Ishikawa (cell line): ENCODE data around the gene LMF1.

Experiments
- CEBPB ChIP-seq: IDR thresholded peaks from 2 replicates; pipeline ENCODE4 v1.6.1; 2012
- CREB1 ChIP-seq: IDR thresholded peaks from 2 replicates; pipeline ENCODE4 v1.6.1; 2012; ENCODE audit warnings: low read depth
- EP300 ChIP-seq: IDR thresholded peaks from 2 replicates; pipeline ENCODE4 v1.6.1; 2012; ENCODE audit warnings: borderline replicate concordance
- FOXM1 ChIP-seq: IDR thresholded peaks from 2 replicates; pipeline ENCODE4 v1.6.1; 2012; ENCODE audit warnings: low read depth, borderline replicate concordance
- MAX ChIP-seq: IDR thresholded peaks from 2 replicates; pipeline ENCODE4 v1.6.1; 2012
- NFIC ChIP-seq: IDR thresholded peaks from 2 replicates; pipeline ENCODE4 v1.6.1; 2012
- RAD21 ChIP-seq: IDR thresholded peaks from 2 replicates; pipeline ENCODE4 v1.6.1; 2012; ENCODE audit warnings: low read depth
- TAF1 ChIP-seq: IDR thresholded peaks from 2 replicates; pipeline ENCODE4 v1.6.1; 2012; ENCODE audit warnings: low read depth, mild to moderate bottlenecking
- TCF12 ChIP-seq: IDR thresholded peaks from 2 replicates; pipeline ENCODE4 v1.6.1; 2012; ENCODE audit warnings: low read depth
- TEAD4 ChIP-seq: IDR thresholded peaks from 2 replicates; pipeline ENCODE4 v1.6.1; 2012
- YY1 ChIP-seq: IDR thresholded peaks from 2 replicates; pipeline ENCODE4 v1.6.1; 2012; ENCODE audit warnings: low read depth
- ZBTB7A ChIP-seq: IDR thresholded peaks from 2 replicates; pipeline ENCODE4 v1.6.1; 2012; ENCODE audit warnings: low read depth
- TF ChIP-seq, protein P1 (sequence below): IDR thresholded peaks from 2 replicates; pipeline ENCODE4 v1.6.1; 2012
- TF ChIP-seq, protein P2 (sequence below): IDR thresholded peaks from 2 replicates; pipeline ENCODE4 v1.6.1; 2012; ENCODE audit warnings: low read depth, mild to moderate bottlenecking

- no peak for TF ChIP-seq ZBTB7A
- TF ChIP-seq TCF12, result no peak
- no peak for TF ChIP-seq TAF1
- TF ChIP-seq EP300, result no peak
- TF ChIP-seq, protein P1, sequence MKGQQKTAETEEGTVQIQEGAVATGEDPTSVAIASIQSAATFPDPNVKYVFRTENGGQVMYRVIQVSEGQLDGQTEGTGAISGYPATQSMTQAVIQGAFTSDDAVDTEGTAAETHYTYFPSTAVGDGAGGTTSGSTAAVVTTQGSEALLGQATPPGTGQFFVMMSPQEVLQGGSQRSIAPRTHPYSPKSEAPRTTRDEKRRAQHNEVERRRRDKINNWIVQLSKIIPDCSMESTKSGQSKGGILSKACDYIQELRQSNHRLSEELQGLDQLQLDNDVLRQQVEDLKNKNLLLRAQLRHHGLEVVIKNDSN, result peak; percentile 53; the same call in 1 of the 2 replicates
- no peak for TF ChIP-seq NFIC
- TF ChIP-seq CREB1, result no peak
- no peak for TF ChIP-seq YY1
- TF ChIP-seq RAD21, result no peak
- TF ChIP-seq MAX, result peak; percentile 47; the same call in 1 of the 2 replicates
- TF ChIP-seq FOXM1, result no peak
- TF ChIP-seq TEAD4, result no peak
- TF ChIP-seq, protein P2, sequence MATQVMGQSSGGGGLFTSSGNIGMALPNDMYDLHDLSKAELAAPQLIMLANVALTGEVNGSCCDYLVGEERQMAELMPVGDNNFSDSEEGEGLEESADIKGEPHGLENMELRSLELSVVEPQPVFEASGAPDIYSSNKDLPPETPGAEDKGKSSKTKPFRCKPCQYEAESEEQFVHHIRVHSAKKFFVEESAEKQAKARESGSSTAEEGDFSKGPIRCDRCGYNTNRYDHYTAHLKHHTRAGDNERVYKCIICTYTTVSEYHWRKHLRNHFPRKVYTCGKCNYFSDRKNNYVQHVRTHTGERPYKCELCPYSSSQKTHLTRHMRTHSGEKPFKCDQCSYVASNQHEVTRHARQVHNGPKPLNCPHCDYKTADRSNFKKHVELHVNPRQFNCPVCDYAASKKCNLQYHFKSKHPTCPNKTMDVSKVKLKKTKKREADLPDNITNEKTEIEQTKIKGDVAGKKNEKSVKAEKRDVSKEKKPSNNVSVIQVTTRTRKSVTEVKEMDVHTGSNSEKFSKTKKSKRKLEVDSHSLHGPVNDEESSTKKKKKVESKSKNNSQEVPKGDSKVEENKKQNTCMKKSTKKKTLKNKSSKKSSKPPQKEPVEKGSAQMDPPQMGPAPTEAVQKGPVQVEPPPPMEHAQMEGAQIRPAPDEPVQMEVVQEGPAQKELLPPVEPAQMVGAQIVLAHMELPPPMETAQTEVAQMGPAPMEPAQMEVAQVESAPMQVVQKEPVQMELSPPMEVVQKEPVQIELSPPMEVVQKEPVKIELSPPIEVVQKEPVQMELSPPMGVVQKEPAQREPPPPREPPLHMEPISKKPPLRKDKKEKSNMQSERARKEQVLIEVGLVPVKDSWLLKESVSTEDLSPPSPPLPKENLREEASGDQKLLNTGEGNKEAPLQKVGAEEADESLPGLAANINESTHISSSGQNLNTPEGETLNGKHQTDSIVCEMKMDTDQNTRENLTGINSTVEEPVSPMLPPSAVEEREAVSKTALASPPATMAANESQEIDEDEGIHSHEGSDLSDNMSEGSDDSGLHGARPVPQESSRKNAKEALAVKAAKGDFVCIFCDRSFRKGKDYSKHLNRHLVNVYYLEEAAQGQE, result no peak
- TF ChIP-seq CEBPB, result no peak
Observed at GRCh38 chr16:822174-822908, 148.4 kb downstream of the LMF1 start.
